Astrocyte (in vitro differentiated cells and primary cell): ENCODE results near the gene TMTC2. TPM values are rescaled to one million over a fixed set of nuclear protein-coding genes. Genes with fewer than 3 reads are reported as not detected.

Experiments used
- DNase-seq: peaks from one replicate; pipeline ENCODE4 v3.0.0-alpha.2; 2010; ENCODE audit warnings: low read depth
- FAIRE-seq: peaks from 2 replicates; lab custom pipeline; 2011; peaks lifted over from hg19 to GRCh38; lab: Jason Lieb, UNC
- H2AFZ ChIP-seq: 2 replicates; pipeline ENCODE4 v1.6.0; 2012; ENCODE audit warnings: low read depth, low read length, inconsistent platforms
- H3K27ac ChIP-seq: 2 replicates; pipeline ENCODE4 v1.5.1; 2011; ENCODE audit warnings: low read depth, low read length, inconsistent platforms
- H3K27me3 ChIP-seq: 2 replicates; pipeline ENCODE4 v1.6.0; 2011; ENCODE audit warnings: low read length, inconsistent platforms; ENCODE audit not compliant: insufficient read depth
- H3K36me3 ChIP-seq: 2 replicates; pipeline ENCODE4 v1.5.1; 2011; ENCODE audit warnings: low read length, inconsistent platforms; ENCODE audit not compliant: insufficient read depth
- H3K4me1 ChIP-seq: 2 replicates; pipeline ENCODE4 v1.5.1; 2011; ENCODE audit warnings: low read length, inconsistent platforms; ENCODE audit not compliant: insufficient read depth
- H3K4me2 ChIP-seq: 2 replicates; pipeline ENCODE4 v1.6.0; 2012; ENCODE audit warnings: low read length, inconsistent platforms
- H3K4me3 ChIP-seq: 2 replicates; pipeline ENCODE4 v1.5.1; 2011; ENCODE audit warnings: low read depth, mild to moderate bottlenecking, low read length, inconsistent platforms; ENCODE audit not compliant: insufficient read depth
- H3K79me2 ChIP-seq: 2 replicates; pipeline ENCODE4 v1.6.0; 2012; ENCODE audit warnings: mild to moderate bottlenecking, low read length, inconsistent platforms; ENCODE audit not compliant: insufficient read depth
- H3K9ac ChIP-seq: 2 replicates; pipeline ENCODE4 v1.6.0; 2012; ENCODE audit warnings: mild to moderate bottlenecking, low read length, inconsistent platforms
- H3K9me3 ChIP-seq: 2 replicates; pipeline ENCODE4 v1.5.1; 2012; ENCODE audit warnings: low read depth, mild to moderate bottlenecking, low read length, inconsistent platforms; ENCODE audit not compliant: insufficient read depth
- H4K20me1 ChIP-seq: 2 replicates; pipeline ENCODE4 v1.6.0; 2012; ENCODE audit warnings: low read length, inconsistent platforms; ENCODE audit not compliant: insufficient read depth
- H3K27ac Mint-ChIP-seq: one replicate; pipeline ENCODE4 v1.8.0; 2021; ENCODE audit warnings: mild to moderate bottlenecking, mixed read lengths; ENCODE audit not compliant: unreplicated experiment
- H3K27me3 Mint-ChIP-seq: one replicate; pipeline ENCODE4 v1.8.0; 2021; ENCODE audit warnings: low read depth, mixed read lengths; ENCODE audit not compliant: unreplicated experiment
- H3K36me3 Mint-ChIP-seq: one replicate; pipeline ENCODE4 v1.8.0; 2021; ENCODE audit warnings: low read depth, mixed read lengths; ENCODE audit not compliant: unreplicated experiment
- H3K4me1 Mint-ChIP-seq: one replicate; pipeline ENCODE4 v1.8.0; 2021; ENCODE audit warnings: low read depth, mixed read lengths; ENCODE audit not compliant: unreplicated experiment
- H3K4me3 Mint-ChIP-seq: one replicate; pipeline ENCODE4 v1.8.0; 2021; ENCODE audit warnings: mild to moderate bottlenecking, moderate library complexity, mixed read lengths; ENCODE audit not compliant: unreplicated experiment
- H3K9me3 Mint-ChIP-seq: one replicate; pipeline ENCODE4 v1.8.0; 2021; ENCODE audit warnings: mild to moderate bottlenecking, mixed read lengths; ENCODE audit not compliant: unreplicated experiment
- CTCF ChIP-seq: IDR thresholded peaks from 2 replicates; pipeline ENCODE4 v1.5.1; 2011; ENCODE audit warnings: low read depth, mild to moderate bottlenecking, inconsistent platforms, low read length, moderate library complexity; ENCODE audit not compliant: insufficient read depth
- EZH2 ChIP-seq: IDR thresholded peaks from 2 replicates; pipeline ENCODE4 v1.6.1; 2012; ENCODE audit warnings: mild to moderate bottlenecking, low read length, inconsistent platforms; ENCODE audit not compliant: insufficient read depth
- total RNA-seq: library from RNA; stranded (reverse); gene quantifications from 2 replicates; pipeline ENCODE4 v1.2.1, GENCODE V29; 2021

Gene TMTC2
- total RNA-seq, 1 donor from 2014 or later = 2.2 TPM

DNA sequence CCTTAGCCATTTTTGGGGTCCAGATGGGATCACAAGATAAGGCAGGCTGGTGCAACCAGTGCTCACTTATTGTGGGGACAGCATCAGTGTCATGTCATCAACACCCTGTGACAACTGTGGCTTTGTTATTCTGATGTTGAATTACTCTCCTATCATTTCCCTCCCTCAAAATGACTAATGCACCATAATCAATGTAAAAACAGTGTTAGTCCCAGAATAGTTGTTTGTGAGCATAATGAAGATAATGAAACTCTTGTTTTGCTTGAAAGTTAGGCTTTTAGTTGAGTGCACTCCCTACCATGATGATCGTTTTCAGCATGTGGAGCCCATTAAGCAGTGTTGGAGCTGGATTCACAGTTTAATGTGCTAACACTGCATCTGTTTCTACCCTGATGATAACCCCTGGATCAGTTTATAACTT is 151.4 kb downstream of the TMTC2 start:
- Histone ChIP-seq H3K36me3 (no peaks in the 10 kb centered on the region), H4K20me1 (no peaks in the 10 kb centered on the region), H3K9me3 (no peaks in the 10 kb centered on the region), H3K9ac (no peak overlapping the region), H3K79me2 (no peaks in the 10 kb centered on the region), H3K4me3 (no peak overlapping the region), H3K4me1 (peaks cover 6% of the 10 kb centered on the region), H3K27me3 (no peaks in the 10 kb centered on the region), H2AFZ (no peak overlapping the region), H3K27ac (no peak overlapping the region), H3K4me2 (no peak overlapping the region)
- Mint-ChIP-seq H3K27me3 (no peaks in the 10 kb centered on the region), H3K36me3 (no peaks in the 10 kb centered on the region), H3K27ac (no peak overlapping the region), H3K9me3 (no peaks in the 10 kb centered on the region), H3K4me1 (peaks cover 4% of the 10 kb centered on the region), H3K4me3 (no peak overlapping the region)
- DNase-seq = no peak
- FAIRE-seq = no peak
- TF ChIP-seq CTCF = no peak
- TF ChIP-seq EZH2 = no peak

DNA sequence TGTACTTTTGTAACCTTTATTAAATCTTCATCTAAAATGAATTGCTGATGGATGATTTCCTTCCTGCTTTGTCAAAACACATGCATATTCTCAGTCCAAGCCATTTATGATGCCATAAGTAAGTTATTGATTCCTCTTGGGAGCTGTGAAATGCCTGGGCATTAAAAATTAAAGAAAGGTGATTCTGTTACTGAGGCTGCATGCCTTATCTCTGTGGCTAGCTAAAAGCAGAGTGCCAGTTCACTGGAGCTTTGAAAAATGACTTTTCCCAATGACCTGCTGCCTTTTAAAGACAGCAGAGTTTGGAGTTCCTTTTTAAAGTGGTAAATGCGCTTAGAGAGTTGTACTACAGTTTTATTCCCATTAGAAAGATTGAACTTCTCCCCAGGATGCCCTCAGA is 152.1 kb downstream of the TMTC2 start:
- H3K27ac Mint-ChIP-seq = no peak overlapping the region
- H3K9ac ChIP-seq = no peak overlapping the region
- no peak for FAIRE-seq

More for the DNA sequence above, 152.1 kb downstream of the TMTC2 start:
- Histone ChIP-seq H3K9me3 (no peaks in the 10 kb centered on the region), H3K79me2 (no peaks in the 10 kb centered on the region), H4K20me1 (no peaks in the 10 kb centered on the region), H3K27ac (no peak overlapping the region), H3K36me3 (no peaks in the 10 kb centered on the region), H3K4me3 (no peak overlapping the region), H2AFZ (no peak overlapping the region), H3K4me2 (no peak overlapping the region), H3K4me1 (peaks cover 6% of the 10 kb centered on the region), H3K27me3 (no peaks in the 10 kb centered on the region)
- Mint-ChIP-seq H3K9me3 (no peaks in the 10 kb centered on the region), H3K27me3 (no peaks in the 10 kb centered on the region), H3K4me3 (no peak overlapping the region), H3K36me3 (no peaks in the 10 kb centered on the region), H3K4me1 (peaks cover 4% of the 10 kb centered on the region)
- DNase-seq = no peak
- TF ChIP-seq EZH2 (no peak), CTCF (no peak)
